ENCODE results near the gene MRPS6. TPM values are rescaled to one million over a fixed set of nuclear protein-coding genes. Genes with fewer than 3 reads are reported as not detected.

The MRPS6 gene
- polyA plus RNA-seq, 1 donor (not counting 4 experiments of a cell fraction or from before 2014, with no cell fraction given), result 41.5 TPM

DNA sequence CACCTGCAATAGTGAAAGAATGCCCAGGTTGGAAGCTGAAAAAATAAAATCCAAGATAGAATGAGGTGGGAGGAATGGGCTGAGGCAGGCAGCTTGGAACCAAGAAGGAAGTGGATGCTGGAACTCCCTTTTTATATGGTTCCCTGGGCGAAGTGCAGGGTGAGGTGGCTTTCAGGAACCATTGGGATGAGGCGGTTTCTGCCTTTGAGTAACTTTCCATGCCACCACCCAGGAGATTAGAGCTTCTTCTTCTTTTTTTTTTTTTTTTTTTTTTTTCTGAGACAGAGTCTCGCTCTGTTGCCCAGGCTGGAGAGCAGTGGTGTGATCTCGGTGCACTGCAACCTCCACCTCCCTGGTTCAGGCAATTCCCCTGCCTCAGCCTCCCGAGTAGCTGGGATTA, 17.8 kb upstream of the MRPS6 start:
- TF ChIP-seq CTCF (optimal IDR thresholded peaks at IDR 0.05 in 1 of 3, IDR thresholded peaks at IDR 0.05 in 1 of 3, conservative IDR thresholded peaks at IDR 0.05 in 1 of 3; ENCODE audit: extremely low read depth in 1 of 3, insufficient read depth in 2 of 3, low read length in 3 of 3) (no peak), EZH2 (IDR thresholded peaks at IDR 0.05; ENCODE audit: low read length) (no peak)

DNA sequence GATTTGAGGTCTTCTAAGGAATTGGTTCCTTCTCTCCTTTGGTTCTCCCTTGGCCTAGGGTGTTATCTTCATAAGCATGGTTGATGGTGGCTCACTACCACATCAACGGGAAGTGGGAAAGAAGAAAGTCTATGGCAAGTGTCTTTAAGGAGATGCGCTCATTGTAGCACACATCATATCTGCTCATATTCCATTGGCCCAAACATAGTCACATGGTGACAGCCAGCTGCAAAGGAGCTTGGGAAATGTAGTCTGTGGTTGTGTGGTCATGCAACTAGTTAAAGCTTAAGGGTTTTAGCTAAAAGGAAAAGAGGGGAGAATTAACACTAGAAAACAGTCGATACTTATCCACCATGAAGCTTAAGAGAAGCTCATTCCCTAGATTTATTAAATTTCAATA, 11.4 kb upstream of the MRPS6 start:
- TF ChIP-seq EZH2 (IDR thresholded peaks at IDR 0.05; ENCODE audit: low read length) (no peak), CTCF (optimal IDR thresholded peaks at IDR 0.05 in 1 of 3, IDR thresholded peaks at IDR 0.05 in 1 of 3, conservative IDR thresholded peaks at IDR 0.05 in 1 of 3; ENCODE audit: extremely low read depth in 1 of 3, insufficient read depth in 2 of 3, low read length in 3 of 3) (no peak)
- dilution Hi-C loops (cut with MboI; ENCODE audit: extremely low pct_ligation_motif_present, low sequenced_read_pairs), result no loop called here

More for the DNA sequence above, 17.8 kb upstream of the MRPS6 start:
- no peak overlapping the region for H3K27ac ChIP-seq (ENCODE audit: control insufficient read depth, insufficient read depth, low read length)
- no peaks in the 10 kb centered on the region for H4K20me1 ChIP-seq (ENCODE audit: control insufficient read depth, extremely low read depth, insufficient read depth, low read length)
- no peak overlapping the region for H2AFZ ChIP-seq (ENCODE audit: control insufficient read depth, low read length)
- no peaks in the 10 kb centered on the region for H3K27me3 ChIP-seq (ENCODE audit: control insufficient read depth, extremely low read depth, insufficient read depth, low read length)
- no peak overlapping the region for H3K4me2 ChIP-seq (ENCODE audit: control insufficient read depth, extremely low read depth, insufficient read depth, low read depth, low read length)
- no peaks in the 10 kb centered on the region for H3K79me2 ChIP-seq (ENCODE audit: control insufficient read depth, insufficient read depth, low read length)
- dilution Hi-C loops (cut with MboI; ENCODE audit: extremely low pct_ligation_motif_present, low sequenced_read_pairs), result no loop called here
- H3K36me3 ChIP-seq (ENCODE audit: control insufficient read depth in 2 of 2, extremely low read depth in 1 of 2, insufficient read depth in 2 of 2, low read length in 2 of 2), result no peaks in the 10 kb centered on the region
- H3K9me3 ChIP-seq (ENCODE audit: control insufficient read depth, low read depth, low read length), result no peaks in the 10 kb centered on the region
- H3K4me1 ChIP-seq (ENCODE audit: control insufficient read depth, extremely low read depth, insufficient read depth, low read length), result no peaks in the 10 kb centered on the region
- no peak overlapping the region for H3K4me3 ChIP-seq (ENCODE audit: control insufficient read depth in 2 of 3, extremely low read depth in 1 of 3, insufficient read depth in 2 of 3, low read depth in 1 of 3, low read length in 3 of 3)
- no peaks in the 10 kb centered on the region for H3K9me1 ChIP-seq (ENCODE audit: control insufficient read depth, extremely low read depth, insufficient read depth, low read length)
- FAIRE-seq (no peak), DNase-seq (ENCODE audit: low read depth, low spot score) (no peak)
- H3K9ac ChIP-seq (ENCODE audit: control insufficient read depth, extremely low read depth, insufficient read depth, low read length), result no peak overlapping the region

More for the DNA sequence above, 11.4 kb upstream of the MRPS6 start:
- DNase-seq (ENCODE audit: low read depth, low spot score) (no peak), FAIRE-seq (no peak)
- Histone ChIP-seq H3K4me3 (ENCODE audit: control insufficient read depth in 2 of 3, extremely low read depth in 1 of 3, insufficient read depth in 2 of 3, low read depth in 1 of 3, low read length in 3 of 3) (no peak overlapping the region), H3K79me2 (ENCODE audit: control insufficient read depth, insufficient read depth, low read length) (no peaks in the 10 kb centered on the region), H2AFZ (ENCODE audit: control insufficient read depth, low read length) (no peak overlapping the region), H3K36me3 (ENCODE audit: control insufficient read depth in 2 of 2, extremely low read depth in 1 of 2, insufficient read depth in 2 of 2, low read length in 2 of 2) (no peaks in the 10 kb centered on the region), H3K9ac (ENCODE audit: control insufficient read depth, extremely low read depth, insufficient read depth, low read length) (no peak overlapping the region), H4K20me1 (ENCODE audit: control insufficient read depth, extremely low read depth, insufficient read depth, low read length) (no peaks in the 10 kb centered on the region), H3K27ac (ENCODE audit: control insufficient read depth, insufficient read depth, low read length) (no peak overlapping the region), H3K27me3 (ENCODE audit: control insufficient read depth, extremely low read depth, insufficient read depth, low read length) (no peaks in the 10 kb centered on the region), H3K9me1 (ENCODE audit: control insufficient read depth, extremely low read depth, insufficient read depth, low read length) (no peaks in the 10 kb centered on the region), H3K9me3 (ENCODE audit: control insufficient read depth, low read depth, low read length) (no peaks in the 10 kb centered on the region), H3K4me2 (ENCODE audit: control insufficient read depth, extremely low read depth, insufficient read depth, low read depth, low read length) (no peak overlapping the region), H3K4me1 (ENCODE audit: control insufficient read depth, extremely low read depth, insufficient read depth, low read length) (no peaks in the 10 kb centered on the region)

Measured in keratinocyte (primary cell).